Cortex of kidney (tissue), 1 donor: ENCODE data around the gene XPNPEP2.
A peak's percentile ranks its signal among the peaks of the same experiment; 100 is the strongest.

ENCODE experiments used
- DNase-seq: peaks from one replicate; lab custom pipeline; 2025; lab: John Stamatoyannopoulos, UW

Gene XPNPEP2

DNA sequence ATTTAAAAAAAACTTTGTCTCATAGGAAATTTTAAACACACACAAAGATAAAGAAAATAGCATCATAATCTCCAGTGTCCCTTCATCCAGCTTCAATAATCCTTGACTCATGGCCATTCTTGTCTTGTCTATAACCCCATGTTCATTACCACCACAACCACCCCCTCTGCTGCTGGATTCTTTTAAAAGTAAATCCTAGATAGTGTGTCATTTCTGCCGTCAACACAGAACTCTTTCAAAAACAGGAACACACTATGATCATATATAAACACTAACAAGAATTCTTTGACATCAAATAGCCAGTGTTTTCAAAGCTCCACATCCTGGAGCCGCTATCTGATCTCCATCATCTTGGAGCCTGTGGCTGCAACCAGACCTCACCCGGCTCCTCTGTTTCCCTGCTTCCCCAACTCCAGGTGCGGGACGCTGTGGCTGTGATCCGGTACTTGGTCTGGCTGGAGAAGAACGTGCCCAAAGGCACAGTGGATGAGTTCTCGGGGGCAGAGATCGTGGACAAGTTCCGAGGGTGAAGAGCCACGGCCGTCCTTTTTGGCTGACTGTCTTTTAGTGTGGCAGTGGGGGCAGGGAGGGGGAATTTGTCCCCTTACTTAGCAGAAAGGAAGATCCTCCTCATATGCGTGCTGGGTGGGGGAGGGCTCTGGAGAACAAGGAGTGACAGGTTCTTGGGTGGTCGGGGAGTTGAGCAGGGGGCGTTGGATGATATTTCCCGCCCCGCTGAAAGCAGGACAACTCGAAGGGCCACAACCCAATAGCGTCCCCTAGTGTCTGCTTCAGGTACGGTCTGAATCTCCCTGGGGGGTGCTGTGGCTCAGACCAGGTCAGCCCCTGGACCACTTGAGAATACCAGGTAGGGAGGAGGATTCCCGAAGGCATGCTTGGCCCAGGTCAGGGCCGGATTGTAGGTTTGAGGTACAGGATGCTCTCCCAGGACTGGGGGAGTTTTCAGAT, 15.6 kb downstream of the XPNPEP2 start:
- DNase-seq: no peak

- DNase-seq: no peak
Observed at GRCh38 chrX:129755779-129756650, 17.2 kb downstream of the XPNPEP2 start.

- DNase-seq: no peak
Observed at GRCh38 chrX:129759576-129760061, 20.8 kb downstream of the XPNPEP2 start.

DNA sequence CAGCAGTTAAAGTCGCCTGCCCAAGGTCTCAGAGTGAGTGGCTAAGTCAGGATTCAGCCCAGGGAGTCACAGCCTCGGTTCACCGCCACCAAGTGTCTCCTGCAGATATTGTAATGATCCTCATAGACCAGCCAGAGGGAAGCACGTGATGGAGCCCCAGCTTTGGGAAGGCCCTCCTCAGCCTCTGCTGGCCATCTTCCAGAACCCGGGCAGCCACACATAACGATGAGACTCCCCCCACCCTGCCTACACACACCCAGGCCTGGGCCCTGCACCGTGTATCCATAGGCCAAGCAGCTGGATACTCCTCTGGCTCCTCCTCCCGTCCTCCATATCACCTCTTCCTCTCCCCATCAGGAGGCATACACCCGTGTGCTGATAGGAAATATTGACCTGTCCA, 21.4 kb downstream of the XPNPEP2 start:
- no peak for DNase-seq

- no peak for DNase-seq
Observed at GRCh38 chrX:129760981-129761380, 22.2 kb downstream of the XPNPEP2 start.

DNA sequence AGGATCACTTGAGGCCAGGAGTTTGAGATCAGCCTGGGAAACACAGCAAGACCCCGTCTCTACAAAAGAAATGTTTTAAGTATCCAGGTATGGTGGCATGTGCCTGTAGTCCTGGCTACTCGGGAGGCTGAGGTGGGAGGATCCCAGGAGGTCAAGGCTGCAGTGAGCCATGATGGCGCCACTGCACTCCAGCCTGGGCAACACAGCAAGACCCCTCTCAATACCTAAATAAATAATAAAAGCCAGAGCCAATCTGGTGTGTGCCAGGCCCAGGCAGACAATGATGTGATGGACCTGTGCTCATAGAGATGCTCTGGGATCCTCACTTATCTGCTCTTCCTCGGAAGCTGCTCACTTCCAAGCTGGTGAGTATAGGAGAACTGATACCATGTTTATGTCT, 22.8 kb downstream of the XPNPEP2 start:
- DNase-seq: no peak

DNA sequence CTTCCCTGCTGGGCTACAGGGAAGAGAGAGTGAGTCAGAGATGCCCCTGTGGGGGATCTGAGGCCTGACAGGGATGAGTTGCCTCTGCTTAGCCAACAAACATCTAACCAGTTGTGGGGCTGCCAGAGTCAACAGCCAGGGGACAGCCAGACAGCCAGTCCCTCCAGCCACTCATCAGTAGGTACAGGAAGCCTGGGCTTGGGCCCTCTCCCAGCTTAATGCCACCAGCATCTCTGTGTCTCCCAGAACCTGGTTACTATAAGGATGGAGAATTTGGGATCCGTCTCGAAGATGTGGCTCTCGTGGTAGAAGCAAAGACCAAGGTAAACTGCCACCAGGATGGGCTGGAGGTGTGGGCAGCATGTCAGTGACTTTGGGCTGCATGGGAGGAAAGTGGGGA, 23.7 kb downstream of the XPNPEP2 start:
- no peak for DNase-seq

- DNase-seq: no peak
Observed at GRCh38 chrX:129763666-129764065, 24.9 kb downstream of the XPNPEP2 start.

GRCh38 chrX:129768186-129768585, 29.4 kb downstream of the XPNPEP2 start:
- no peak for DNase-seq

GRCh38 chrX:129768586-129769466, 30.0 kb downstream of the XPNPEP2 start:
- no peak for DNase-seq

GRCh38 chrX:129769467-129770154, 30.8 kb downstream of the XPNPEP2 start:
- DNase-seq: no peak

- no peak for DNase-seq
Observed at GRCh38 chrX:129771266-129771995, 32.7 kb downstream of the XPNPEP2 start.

GRCh38 chrX:129772796-129773431, 34.1 kb downstream of the XPNPEP2 start:
- DNase-seq: peak; percentile 2

- DNase-seq: no peak
Observed at GRCh38 chrX:129773649-129774458, 35.1 kb downstream of the XPNPEP2 start.

- no peak for DNase-seq
Observed at GRCh38 chrX:129777218-129778030, 38.6 kb downstream of the XPNPEP2 start.

- no peak for DNase-seq
Observed at GRCh38 chrX:129779086-129779672, 40.4 kb downstream of the XPNPEP2 start.

GRCh38 chrX:129779747-129780146, 41.0 kb downstream of the XPNPEP2 start, which contains the start of gene SASH3:
Gene SASH3 (plus strand): TSS chrX:129779949. CDS start chrX:129780098, 149 bp downstream.
- DNase-seq: no peak
